Lower lobe of right lung (tissue), 2 donors: ENCODE results near the gene CDH23. TPM values are rescaled to one million over a fixed set of nuclear protein-coding genes. Genes with fewer than 3 reads are reported as not detected.

ENCODE experiments used
- ATAC-seq, 2 donors: fragments of 200-7000 bp; cut with Tn5 transposase; one replicate each; pipeline ENCODE4 v1.9.1; 2020 to 2022; ENCODE audit warnings: mild to moderate bottlenecking in 2 of 2, moderate library complexity in 2 of 2
- DNase-seq: peaks from one replicate; pipeline ENCODE4 v3.0.0-alpha.2; 2020
- H3K27ac ChIP-seq: fragments of 200-600 bp; one replicate; pipeline ENCODE4 v1.8.0; 2022
- H3K27me3 ChIP-seq: fragments of 200-600 bp; one replicate; pipeline ENCODE4 v1.8.0; 2022; ENCODE audit warnings: low read depth
- H3K36me3 ChIP-seq: fragments of 200-600 bp; one replicate; pipeline ENCODE4 v1.8.0; 2022; ENCODE audit warnings: mild to moderate bottlenecking
- H3K4me1 ChIP-seq: fragments of 200-600 bp; one replicate; pipeline ENCODE4 v1.8.0; 2022
- H3K4me3 ChIP-seq: fragments of 200-600 bp; one replicate; pipeline ENCODE4 v1.8.0; 2022; ENCODE audit warnings: mild to moderate bottlenecking
- H3K9me3 ChIP-seq: fragments of 200-600 bp; one replicate; pipeline ENCODE4 v1.8.0; 2022
- intact Hi-C: fragments of 100-400 bp; cut with DNase I; formaldehyde crosslinking; loops from one replicate; pipeline ENCODE4 v1.11.0; 2022
- total RNA-seq: library from RNA; stranded (reverse); fragmentation: NEBNext Ultra II Directional; extraction: Animal tissue kit (Norgen Biotek cat#: 25700); gene quantifications from one replicate; pipeline ENCODE4 v1.2.1, GENCODE V29; 2021
- TF ChIP-seq, protein P1 (sequence below): fragments of 200-600 bp; IDR thresholded peaks from one replicate; pipeline ENCODE4 v1.8.0; 2022; ENCODE audit warnings: antibody characterized with exemption, mild to moderate bottlenecking
- donor health status: DM: no; HTN: yes; CAD: no; lungs with severe emphysema.

Gene CDH23
- total RNA-seq, 1 donor from 2014 or later, result 9.4 TPM

DNA sequence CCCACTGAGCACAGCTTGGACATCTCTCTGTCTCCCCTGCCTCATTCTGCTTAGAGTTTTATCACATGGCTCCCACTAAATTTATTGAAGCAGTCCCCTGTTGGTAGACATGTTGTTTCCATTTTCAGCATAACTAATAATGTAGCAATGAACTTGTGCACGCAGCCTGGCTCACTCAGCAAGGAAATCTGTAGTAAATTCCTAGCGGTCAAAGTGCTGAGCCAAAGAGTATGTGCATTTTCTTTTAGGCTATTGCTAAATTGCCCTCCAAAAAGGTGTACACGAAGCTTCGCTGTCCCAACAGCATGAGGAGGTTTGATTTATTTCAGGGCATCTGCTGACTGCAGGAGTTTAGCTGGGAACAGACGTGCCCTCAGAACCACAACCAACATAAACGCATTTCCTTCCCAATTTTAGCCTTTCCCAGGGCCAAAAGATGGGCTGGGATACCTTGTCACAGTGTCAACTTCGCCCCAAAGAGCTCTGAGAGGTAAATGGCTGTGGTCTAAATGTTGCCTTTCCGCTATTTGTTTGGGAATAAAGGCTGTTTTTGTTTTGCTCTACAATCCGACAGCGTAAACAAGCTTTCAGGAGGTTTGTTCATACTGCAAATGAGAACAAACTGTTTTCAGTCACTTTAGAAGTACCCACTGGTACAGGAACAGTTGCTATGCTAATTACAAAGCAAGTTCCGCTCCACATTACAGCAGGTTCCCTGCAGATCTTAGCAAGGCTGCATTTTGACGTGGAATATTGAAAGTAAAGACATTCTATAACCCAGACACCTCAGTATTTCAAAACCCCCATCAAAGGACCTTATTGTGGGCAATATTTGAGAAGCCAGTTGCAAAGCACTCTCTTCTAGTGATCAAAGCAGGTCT is 359.8 kb downstream of the CDH23 start:
- peak in 1 of 2 donors; percentile 22 for ATAC-seq
- H3K9me3 ChIP-seq, result no peaks in the 10 kb centered on the region
- H3K27ac ChIP-seq, result peak overlapping the region; percentile 80
- DNase-seq, result no peak
- H3K4me3 ChIP-seq, result no peak overlapping the region
- H3K36me3 ChIP-seq, result peaks cover 74% of the 10 kb centered on the region
- TF ChIP-seq, protein P1, sequence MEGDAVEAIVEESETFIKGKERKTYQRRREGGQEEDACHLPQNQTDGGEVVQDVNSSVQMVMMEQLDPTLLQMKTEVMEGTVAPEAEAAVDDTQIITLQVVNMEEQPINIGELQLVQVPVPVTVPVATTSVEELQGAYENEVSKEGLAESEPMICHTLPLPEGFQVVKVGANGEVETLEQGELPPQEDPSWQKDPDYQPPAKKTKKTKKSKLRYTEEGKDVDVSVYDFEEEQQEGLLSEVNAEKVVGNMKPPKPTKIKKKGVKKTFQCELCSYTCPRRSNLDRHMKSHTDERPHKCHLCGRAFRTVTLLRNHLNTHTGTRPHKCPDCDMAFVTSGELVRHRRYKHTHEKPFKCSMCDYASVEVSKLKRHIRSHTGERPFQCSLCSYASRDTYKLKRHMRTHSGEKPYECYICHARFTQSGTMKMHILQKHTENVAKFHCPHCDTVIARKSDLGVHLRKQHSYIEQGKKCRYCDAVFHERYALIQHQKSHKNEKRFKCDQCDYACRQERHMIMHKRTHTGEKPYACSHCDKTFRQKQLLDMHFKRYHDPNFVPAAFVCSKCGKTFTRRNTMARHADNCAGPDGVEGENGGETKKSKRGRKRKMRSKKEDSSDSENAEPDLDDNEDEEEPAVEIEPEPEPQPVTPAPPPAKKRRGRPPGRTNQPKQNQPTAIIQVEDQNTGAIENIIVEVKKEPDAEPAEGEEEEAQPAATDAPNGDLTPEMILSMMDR, result no peak
- peaks cover 84% of the 10 kb centered on the region for H3K4me1 ChIP-seq
- H3K27me3 ChIP-seq, result no peaks in the 10 kb centered on the region
- intact Hi-C loops, result no loop called here

DNA sequence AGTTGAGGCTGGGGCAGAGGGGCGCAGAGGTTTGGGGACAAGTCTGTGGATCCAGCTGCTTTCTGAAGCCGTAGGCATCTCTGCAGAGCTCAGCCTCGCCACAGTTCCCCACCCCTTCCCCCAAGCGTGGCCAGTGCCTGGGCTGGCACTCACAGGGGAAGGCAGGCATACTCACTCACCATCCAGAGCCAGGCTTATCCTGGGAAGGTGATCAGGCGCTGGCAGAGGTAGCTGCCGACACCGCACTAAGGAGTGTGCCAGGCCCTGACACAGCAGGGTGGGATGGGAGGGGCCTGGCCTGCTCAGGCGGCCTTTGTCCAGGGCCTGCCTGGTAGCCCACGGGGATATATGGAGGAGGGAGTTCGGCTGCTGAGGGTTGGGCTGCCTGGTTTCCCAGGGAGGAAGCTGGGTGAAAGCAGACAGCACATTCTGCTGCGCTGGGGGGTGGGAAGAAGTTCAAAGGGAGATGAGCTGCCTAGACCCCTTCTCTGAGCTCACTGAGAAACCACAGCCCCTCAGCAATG is 360.7 kb downstream of the CDH23 start:
- intact Hi-C loops, result no loop called here
- Histone ChIP-seq H3K27me3 (no peaks in the 10 kb centered on the region), H3K9me3 (no peaks in the 10 kb centered on the region), H3K4me3 (no peak overlapping the region), H3K36me3 (peaks cover 74% of the 10 kb centered on the region), H3K4me1 (peaks cover 84% of the 10 kb centered on the region), H3K27ac (peak overlapping the region; percentile 80)
- TF ChIP-seq, protein P1, result no peak
- ATAC-seq (no peak), DNase-seq (no peak)

DNA sequence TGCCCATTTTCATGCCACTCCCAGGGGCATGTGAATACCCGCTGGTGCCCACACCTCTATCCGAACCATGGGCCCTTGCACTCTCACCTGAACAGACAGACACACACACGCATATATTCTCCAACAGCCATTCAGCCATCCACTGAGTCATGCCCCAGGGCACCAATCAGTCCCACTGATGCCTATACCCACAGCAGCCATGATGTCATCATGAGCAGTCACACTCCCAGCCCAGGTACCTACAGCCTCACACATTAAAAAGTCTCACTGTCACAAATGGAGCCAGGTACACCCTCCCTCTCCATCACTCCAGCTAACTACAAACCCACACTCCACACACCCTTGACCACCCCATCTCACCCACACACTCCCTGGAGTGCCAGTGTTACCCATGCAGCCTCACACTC is 364.4 kb downstream of the CDH23 start:
- no peak overlapping the region for H3K4me3 ChIP-seq
- intact Hi-C loops, result no loop called here
- DNase-seq, result no peak
- peaks cover 88% of the 10 kb centered on the region for H3K4me1 ChIP-seq
- H3K9me3 ChIP-seq, result no peaks in the 10 kb centered on the region
- peak overlapping the region; percentile 31 for H3K27ac ChIP-seq
- H3K36me3 ChIP-seq, result peaks cover 68% of the 10 kb centered on the region
- no peak for ATAC-seq
- no peaks in the 10 kb centered on the region for H3K27me3 ChIP-seq
- TF ChIP-seq, protein P1, result no peak

DNA sequence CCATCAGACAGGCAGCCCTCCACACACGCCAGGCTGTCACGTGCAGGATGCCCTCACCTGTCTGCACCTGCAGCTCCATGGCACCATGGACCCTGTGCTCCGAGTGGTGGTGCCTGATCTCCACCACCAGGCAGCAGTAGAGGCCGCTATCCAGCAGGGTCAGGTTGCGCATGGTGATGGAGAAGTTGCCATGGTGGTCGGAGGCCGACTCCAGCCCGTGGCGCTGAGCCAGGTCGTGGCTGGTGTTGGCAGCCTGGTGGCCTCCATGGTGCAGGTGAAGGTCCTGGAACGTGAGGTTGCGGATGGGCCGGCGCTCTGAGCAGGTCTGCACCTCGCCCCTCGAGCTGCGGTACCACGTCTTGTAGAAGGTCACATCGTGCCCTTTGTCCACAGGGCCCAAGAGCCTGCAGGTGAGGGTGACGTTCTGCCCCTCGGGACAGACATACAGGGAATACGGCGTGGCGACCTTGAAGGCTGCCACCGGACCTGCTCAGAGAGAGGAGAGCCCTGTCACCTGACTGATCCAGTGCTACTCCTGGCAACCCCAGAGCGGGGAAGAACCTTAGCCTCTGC is 364.9 kb downstream of the CDH23 start:
- intact Hi-C loops, result no loop called here
- H3K4me3 ChIP-seq, result no peak overlapping the region
- no peaks in the 10 kb centered on the region for H3K27me3 ChIP-seq
- TF ChIP-seq, protein P1, result no peak
- H3K27ac ChIP-seq, result no peak overlapping the region
- peaks cover 68% of the 10 kb centered on the region for H3K36me3 ChIP-seq
- H3K4me1 ChIP-seq, result peaks cover 88% of the 10 kb centered on the region
- H3K9me3 ChIP-seq, result no peaks in the 10 kb centered on the region
- DNase-seq (no peak), ATAC-seq (no peak)

DNA sequence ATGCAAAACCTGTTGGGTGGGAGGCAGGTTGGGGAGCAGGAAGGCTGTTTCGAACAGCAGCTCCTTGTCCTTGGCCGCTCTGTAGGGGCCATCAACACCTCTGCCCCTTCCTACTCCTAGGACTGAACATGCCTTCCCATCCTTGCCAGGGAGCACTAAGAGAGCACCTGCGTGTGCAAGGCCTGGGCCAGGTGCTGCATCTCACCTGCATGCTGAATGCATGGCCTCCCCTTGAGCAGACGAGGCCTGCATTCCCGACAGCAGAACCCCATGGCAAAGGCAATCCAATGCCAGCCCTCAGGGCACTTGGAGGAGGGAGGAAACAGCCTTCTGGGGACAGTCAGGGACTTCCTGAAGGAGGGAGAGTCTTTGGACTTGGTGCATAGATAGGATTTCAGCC is 365.6 kb downstream of the CDH23 start:
- Histone ChIP-seq H3K27ac (no peak overlapping the region), H3K36me3 (peaks cover 65% of the 10 kb centered on the region), H3K4me1 (peaks cover 88% of the 10 kb centered on the region), H3K4me3 (no peak overlapping the region), H3K9me3 (no peaks in the 10 kb centered on the region), H3K27me3 (no peaks in the 10 kb centered on the region)
- intact Hi-C loops, result no loop called here
- ATAC-seq (no peak), DNase-seq (no peak)
- TF ChIP-seq, protein P1, result no peak
